H1 (cell line): ENCODE data around the gene DSCAM. TPM values are rescaled to one million over a fixed set of nuclear protein-coding genes. Genes with fewer than 3 reads are reported as not detected.

ENCODE experiments used
- CTCF ChIA-PET: fragments of 300-600 bp; sonication (Branson Sonifier 250); formaldehyde crosslinking; loops from one replicate; lab custom pipeline; 2021; ENCODE audit not compliant: partially characterized antibody; lab: Charles Lee
- POLR2A ChIA-PET: fragments of 300-600 bp; sonication (Branson Sonifier 250); formaldehyde crosslinking; loops from one replicate; lab custom pipeline; 2021; ENCODE audit warnings: inconsistent platforms; ENCODE audit not compliant: partially characterized antibody; lab: Charles Lee
- DNase-seq, 2 experiments: peaks; one replicate each; pipeline versions ENCODE4 v3.0.0 to v3.0.0-alpha.2; 2010 to 2022; ENCODE audit warnings: low spot score in 2 of 2, low read depth in 1 of 2, mixed read lengths in 1 of 2
- FAIRE-seq: peaks from 2 replicates; lab custom pipeline; 2011; peaks lifted over from hg19 to GRCh38; lab: Jason Lieb, UNC
- H2AFZ ChIP-seq: 2 replicates; pipeline ENCODE4 v1.8.1; 2012; ENCODE audit warnings: low read length, inconsistent platforms
- H2AK5ac ChIP-seq: 2 replicates; pipeline ENCODE4 v1.6.1; 2013; ENCODE audit warnings: low read depth, low read length
- H2BK120ac ChIP-seq: replicated peaks from 2 replicates; pipeline ENCODE3; 2013; ENCODE audit warnings: low read depth, low read length, inconsistent platforms
- H2BK12ac ChIP-seq: 2 replicates; pipeline ENCODE4 v1.6.1; 2013; ENCODE audit warnings: low read depth, low read length
- H2BK15ac ChIP-seq: 2 replicates; pipeline ENCODE4 v1.6.1; 2013; ENCODE audit warnings: low read length
- H2BK20ac ChIP-seq: 2 replicates; pipeline ENCODE4 v1.6.1; 2013; ENCODE audit warnings: low read length
- H2BK5ac ChIP-seq: 2 replicates; pipeline ENCODE4 v1.6.1; 2013; ENCODE audit warnings: low read depth, low read length
- H3K14ac ChIP-seq: 2 replicates; pipeline ENCODE4 v1.6.1; 2013; ENCODE audit warnings: inconsistent platforms; ENCODE audit not compliant: insufficient read length
- H3K18ac ChIP-seq: 2 replicates; pipeline ENCODE4 v1.6.1; 2013; ENCODE audit warnings: low read length; ENCODE audit errors: extremely low read depth
- H3K23ac ChIP-seq: 2 replicates; pipeline ENCODE4 v1.6.1; 2013; ENCODE audit warnings: inconsistent platforms; ENCODE audit not compliant: insufficient read length
- H3K23me2 ChIP-seq: 2 replicates; pipeline ENCODE4 v1.6.1; 2013; ENCODE audit warnings: low read depth, low read length
- H3K27ac ChIP-seq: 2 replicates; pipeline ENCODE4 v1.6.1; 2011; ENCODE audit warnings: low read depth, low read length, inconsistent platforms
- H3K27me3 ChIP-seq, 4 experiments: replicated peaks in 1 of 4; 1 replicate in 1 of 4; 2 replicates in 3 of 4; pipeline versions ENCODE4 v1.6.1 to v1.8.1; 2011 to 2013; ENCODE audit warnings: low read length in 3 of 4, mild to moderate bottlenecking in 3 of 4, inconsistent platforms in 2 of 4, mixed read lengths in 2 of 4, moderate library complexity in 1 of 4; ENCODE audit not compliant: control insufficient read depth in 3 of 4, insufficient read depth in 3 of 4; ENCODE audit errors: extremely low read depth in 1 of 4
- H3K36me3 ChIP-seq, 4 experiments: 2 replicates each; pipeline versions ENCODE4 v1.6.1 to v1.8.1; 2011 to 2013; ENCODE audit warnings: mild to moderate bottlenecking in 4 of 4, low read length in 3 of 4, moderate library complexity in 2 of 4, control low read depth in 1 of 4, inconsistent platforms in 1 of 4; ENCODE audit not compliant: insufficient read depth in 4 of 4, control insufficient read depth in 2 of 4
- H3K4ac ChIP-seq: replicated peaks from 2 replicates; pipeline ENCODE3; 2013; ENCODE audit warnings: low read length, low read depth, mixed read lengths, inconsistent platforms; ENCODE audit not compliant: insufficient read length
- H3K4me1 ChIP-seq, 4 experiments: replicated peaks in 1 of 4; 1 replicate in 1 of 4; 2 replicates in 3 of 4; pipeline versions ENCODE4 v1.6.1 to v1.8.1; 2011 to 2013; ENCODE audit warnings: low read length in 3 of 4, inconsistent platforms in 2 of 4, mixed read lengths in 1 of 4; ENCODE audit not compliant: insufficient read depth in 4 of 4, control insufficient read depth in 3 of 4
- H3K4me2 ChIP-seq, 2 experiments: 2 replicates each; pipeline versions ENCODE4 v1.6.1 to v1.8.1; 2011 to 2013; ENCODE audit warnings: low read depth in 2 of 2, low read length in 2 of 2, control low read depth in 1 of 2, inconsistent platforms in 1 of 2, mild to moderate bottlenecking in 1 of 2; ENCODE audit not compliant: insufficient read depth in 1 of 2
- H3K4me3 ChIP-seq, 4 experiments: fragments of 200-600, 300-600 bp in 1 of 4; sonication (generic), shearing (Covaris generic), sonication (Bioruptor Twin) in 1 of 4; 2 replicates each; pipeline versions ENCODE4 v1.5.1 to v1.8.1; 2011 to 2016; ENCODE audit warnings: low read length in 4 of 4, low read depth in 3 of 4, control low read depth in 2 of 4, inconsistent platforms in 2 of 4, mild to moderate bottlenecking in 2 of 4, mixed read lengths in 1 of 4, moderate library complexity in 1 of 4; ENCODE audit not compliant: insufficient read depth in 2 of 4; ENCODE audit errors: extremely low read depth in 1 of 4
- H3K56ac ChIP-seq: replicated peaks from 2 replicates; pipeline ENCODE3; 2013; ENCODE audit warnings: low read depth, mild to moderate bottlenecking, mixed read lengths, low read length, inconsistent platforms; ENCODE audit not compliant: insufficient read length
- H3K79me1 ChIP-seq: 2 replicates; pipeline ENCODE4 v1.6.1; 2013; ENCODE audit warnings: low read depth, low read length, control low read depth
- H3K79me2 ChIP-seq, 2 experiments: 2 replicates each; pipeline versions ENCODE4 v1.6.1 to v1.8.1; 2012 to 2013; ENCODE audit warnings: low read length in 2 of 2, mild to moderate bottlenecking in 2 of 2, inconsistent platforms in 1 of 2; ENCODE audit not compliant: insufficient read depth in 2 of 2, control insufficient read depth in 1 of 2
- H3K9ac ChIP-seq, 4 experiments: replicated peaks in 1 of 4; 1 replicate in 1 of 4; 2 replicates in 3 of 4; pipeline versions ENCODE4 v1.6.1 to v1.8.1; 2011 to 2013; ENCODE audit warnings: low read depth in 3 of 4, low read length in 3 of 4, control low read depth in 2 of 4, mild to moderate bottlenecking in 2 of 4, moderate library complexity in 2 of 4, inconsistent platforms in 1 of 4; ENCODE audit errors: extremely low read depth in 1 of 4
- H3K9me3 ChIP-seq, 2 experiments: 2 replicates each; pipeline versions ENCODE4 v1.6.1 to v1.8.1; 2012 to 2013; ENCODE audit warnings: mild to moderate bottlenecking in 2 of 2, moderate library complexity in 2 of 2, control low read depth in 1 of 2, inconsistent platforms in 1 of 2, low read depth in 1 of 2, low read length in 1 of 2, mixed read lengths in 1 of 2; ENCODE audit not compliant: insufficient read depth in 2 of 2
- H4K20me1 ChIP-seq, 2 experiments: replicated peaks in 1 of 2; 2 replicates each; pipeline versions ENCODE3 to v1.8.1; 2011 to 2013; ENCODE audit warnings: inconsistent platforms in 2 of 2, low read length in 2 of 2, mild to moderate bottlenecking in 1 of 2; ENCODE audit not compliant: insufficient read depth in 2 of 2, control insufficient read depth in 1 of 2
- H4K5ac ChIP-seq: 2 replicates; pipeline ENCODE4 v1.6.1; 2013; ENCODE audit warnings: low read length, low read depth, mixed read lengths, inconsistent platforms; ENCODE audit not compliant: insufficient read length
- H4K8ac ChIP-seq: 2 replicates; pipeline ENCODE4 v1.8.0; 2013; ENCODE audit warnings: mild to moderate bottlenecking, moderate library complexity, low read length, inconsistent platforms; ENCODE audit not compliant: insufficient read depth; ENCODE audit errors: extremely low read depth
- H4K91ac ChIP-seq: replicated peaks from 2 replicates; pipeline ENCODE3; 2013; ENCODE audit warnings: low read length, mixed read lengths, inconsistent platforms; ENCODE audit not compliant: insufficient read length
- CHD1 ChIP-seq: IDR thresholded peaks from 2 replicates; pipeline ENCODE4 v1.6.1; 2012; ENCODE audit warnings: low read depth, low read length, improper control_type of control experiment
- HDAC2 ChIP-seq, 2 experiments: fragments of 300-600 bp in 1 of 2; sonication (generic) in 1 of 2; IDR thresholded peaks; 2 replicates each; pipeline ENCODE4 v1.6.1; 2011 to 2012; ENCODE audit warnings: low read depth in 2 of 2, low read length in 2 of 2, mild to moderate bottlenecking in 2 of 2, moderate library complexity in 2 of 2, borderline replicate concordance in 1 of 2, inconsistent platforms in 1 of 2
- KDM4A ChIP-seq: IDR thresholded peaks from one replicate; pipeline ENCODE4 v1.7.1; 2012; ENCODE audit warnings: low read depth, mild to moderate bottlenecking, moderate library complexity, low read length, inconsistent platforms; ENCODE audit not compliant: severe bottlenecking
- MAFK ChIP-seq: IDR thresholded peaks from 2 replicates; pipeline ENCODE4 v1.6.1; 2012; ENCODE audit warnings: low read depth, mild to moderate bottlenecking, improper control_type of control experiment, low read length
- NANOG ChIP-seq: IDR thresholded peaks from 2 replicates; pipeline ENCODE4 v1.6.1; 2011; ENCODE audit warnings: low read length, low read depth, mild to moderate bottlenecking, inconsistent platforms; ENCODE audit not compliant: insufficient read depth, poor library complexity, severe bottlenecking
- RFX5 ChIP-seq: IDR thresholded peaks from 2 replicates; pipeline ENCODE4 v1.6.1; 2011; ENCODE audit warnings: low read depth, low read length, improper control_type of control experiment, borderline replicate concordance
- SUZ12 ChIP-seq: fragments of 200-600 bp; sonication (generic); IDR thresholded peaks from 2 replicates; pipeline ENCODE4 v1.6.1; 2012; ENCODE audit warnings: mild to moderate bottlenecking, inconsistent platforms, low read length, moderate library complexity, mixed read lengths
- TEAD4 ChIP-seq: IDR thresholded peaks from 2 replicates; pipeline ENCODE4 v1.6.1; 2012; ENCODE audit warnings: low read depth, low read length, inconsistent platforms, mixed read lengths
- WGBS, 2 experiments: shearing (Covaris generic) in 1 of 2; methylation state at CpG; one replicate each; pipeline versions ENCODE4 v1.1.6 to v1.1.7; 2013 to 2015; ENCODE audit warnings: low lambda C conversion rate in 2 of 2, mixed read lengths in 2 of 2, inconsistent platforms in 1 of 2, low coverage in 1 of 2, missing lambda C conversion rate in 1 of 2; ENCODE audit not compliant: insufficient replicate concordance in 2 of 2, insufficient coverage in 1 of 2, insufficient read length in 1 of 2; ENCODE audit errors: extremely low coverage in 1 of 2, missing lambda C conversion rate in 1 of 2; 5-methylcytosine and 5-hydroxymethylcytosine counted together
- polyA plus RNA-seq, 7 experiments: library from polyadenylated mRNA; depleted of rRNA in 3 of 7; stranded (reverse) in 5 of 7; unstranded in 2 of 7; fragments of >200 nt in 5 of 7; fragments of 200-250 nt in 2 of 7; gene quantifications; 1 replicate in 5 of 7; 2 replicates in 1 of 7; 4 replicates in 1 of 7; pipeline versions ENCODE4 v1.2.1 to v1.2.3, GENCODE V29; 2011 to 2013; ENCODE audit warnings: missing spikeins in 2 of 7, mixed read lengths in 2 of 7
- total RNA-seq: library from RNA; stranded (reverse); fragmentation: NEBNext Ultra II Directional; extraction: Animal tissue kit (Norgen Biotek cat#: 25700); gene quantifications from 2 replicates; pipeline ENCODE4 v1.2.1, GENCODE V29; 2021

The DSCAM gene
- total and polyA plus RNA-seq, 2 of the 8 experiments (the other 6 are each of a cell fraction or from before 2014, with no cell fraction given), result 0.02 to 0.15 TPM

DNA sequence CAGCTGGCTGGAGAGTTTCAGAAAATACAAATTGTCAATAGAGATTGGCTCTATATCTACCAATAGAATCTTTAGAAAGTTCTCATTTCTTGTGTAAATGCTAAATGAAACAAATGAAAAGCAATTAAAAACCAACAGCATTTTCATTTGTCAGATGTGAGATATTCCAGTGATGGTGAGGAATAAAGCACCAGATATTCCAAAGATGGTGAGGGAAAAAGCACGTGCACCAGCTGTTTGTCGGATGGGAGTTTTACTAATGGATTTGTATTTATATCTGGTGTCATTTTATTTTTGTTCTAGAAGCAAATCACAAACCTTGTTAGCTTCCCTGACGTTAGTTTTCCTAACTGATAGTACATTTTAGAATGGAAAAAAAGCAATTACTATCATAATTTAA, 790.9 kb downstream of the DSCAM start:
- Histone ChIP-seq H3K4ac (no peak overlapping the region), H3K9me3 (no peaks in the 10 kb centered on the region), H3K4me1 (no peaks in the 10 kb centered on the region), H3K27me3 (no peaks in the 10 kb centered on the region), H2AFZ (no peak overlapping the region), H4K5ac (no peak overlapping the region), H3K4me3 (no peak overlapping the region), H4K91ac (no peak overlapping the region), H2BK20ac (no peak overlapping the region), H3K4me2 (no peak overlapping the region), H3K56ac (no peak overlapping the region), H4K8ac (no peak overlapping the region), H3K23ac (no peak overlapping the region), H3K27ac (no peak overlapping the region), H2BK12ac (no peak overlapping the region), H3K36me3 (no peaks in the 10 kb centered on the region), H3K79me2 (no peaks in the 10 kb centered on the region), H2BK5ac (no peak overlapping the region), H3K79me1 (no peaks in the 10 kb centered on the region), H2BK15ac (no peak overlapping the region), H4K20me1 (no peaks in the 10 kb centered on the region), H2AK5ac (no peak overlapping the region), H2BK120ac (no peak overlapping the region), H3K18ac (no peak overlapping the region), H3K23me2 (no peaks in the 10 kb centered on the region), H3K14ac (no peak overlapping the region), H3K9ac (no peak overlapping the region)
- DNase-seq (no peak), FAIRE-seq (no peak)
- ChIA-PET POLR2A (no interaction called here), CTCF (interaction anchor here (0.9 to 2.6 kb wide), 3 partner anchors 65 to 1016 kb away, joined by 3 to 7 read pairs (median 4); partner anchors contain the start of gene PCP4)
- WGBS, 2 experiments, result 88% methylated on average over 3 of the region's 3 CpGs; no CpG with 5 or more reads in 1 of the 2 experiments
- TF ChIP-seq HDAC2 (IDR thresholded peaks at IDR 0.05; ENCODE audit: borderline replicate concordance in 1 of 2, low read depth in 2 of 2, low read length in 2 of 2) (no peak), NANOG (no peak), KDM4A (no peak), SUZ12 (no peak), MAFK (no peak), RFX5 (no peak), CHD1 (no peak), TEAD4 (no peak)
